Measurements from ENCODE around the gene RNF11.
"Not testable (repeated sequence)": the region's sequence is repeated elsewhere in the genome, so short reads cannot be mapped to it uniquely, and the experiment has no call there.

RNF11 gene

GRCh38 chr1:51235673-51236530 lies at the start of gene RNF11:
Gene RNF11, plus strand, starts transcription at chr1:51236273. Its CDS starts 484 bp downstream, at chr1:51236757.
- H3K27ac ChIP-seq: peak within 1 kb of the TSS; percentile 75 to 99 (median 97)
- peak within 1 kb of the TSS; percentile 79 to 100 (median 98) for H3K4me3 ChIP-seq

- H3K4me3 ChIP-seq: no peak overlapping the region
- H3K27ac ChIP-seq: no peak overlapping the region
Observed at GRCh38 chr1:51188230-51188629, 47.8 kb upstream of the RNF11 start.

- H3K27ac ChIP-seq: no peak overlapping the region
- H3K4me3 ChIP-seq: no peak overlapping the region
Observed at GRCh38 chr1:51189421-51190073, 46.5 kb upstream of the RNF11 start.

- no peak overlapping the region for H3K27ac ChIP-seq
- no peak overlapping the region for H3K4me3 ChIP-seq
Observed at GRCh38 chr1:51190961-51191360, 45.1 kb upstream of the RNF11 start.

GRCh38 chr1:51192213-51192843 lies 43.7 kb upstream of the RNF11 start:
- no peak overlapping the region for H3K27ac ChIP-seq
- no peak overlapping the region for H3K4me3 ChIP-seq

GRCh38 chr1:51193564-51193963 lies 42.5 kb upstream of the RNF11 start:
- Histone ChIP-seq H3K27ac (peak overlapping the region in 1 of 21 experiments; percentile 6), H3K4me3 (no peak overlapping the region)

GRCh38 chr1:51203121-51203873 lies 32.8 kb upstream of the RNF11 start:
- Histone ChIP-seq H3K4me3 (no peak overlapping the region), H3K27ac (no peak overlapping the region)

GRCh38 chr1:51203874-51204245 lies 32.2 kb upstream of the RNF11 start:
- H3K4me3 ChIP-seq: no peak overlapping the region
- no peak overlapping the region for H3K27ac ChIP-seq

GRCh38 chr1:51210055-51210454 lies 26.0 kb upstream of the RNF11 start:
- H3K27ac ChIP-seq: no peak overlapping the region
- no peak overlapping the region for H3K4me3 ChIP-seq

GRCh38 chr1:51210676-51211075 lies 25.4 kb upstream of the RNF11 start:
- Histone ChIP-seq H3K27ac (no peak overlapping the region), H3K4me3 (no peak overlapping the region)

- Histone ChIP-seq H3K4me3 (no peak overlapping the region), H3K27ac (peak overlapping the region in 1 of 21 experiments; percentile 19)
Observed at GRCh38 chr1:51214615-51215131, 21.4 kb upstream of the RNF11 start.

GRCh38 chr1:51215169-51215568 lies 20.9 kb upstream of the RNF11 start:
- Histone ChIP-seq H3K27ac (peak overlapping the region in 3 of 21 experiments; percentile 2 to 19 (median 11)), H3K4me3 (no peak overlapping the region)

GRCh38 chr1:51216631-51217030 lies 19.4 kb upstream of the RNF11 start:
- H3K4me3 ChIP-seq: no peak overlapping the region
- no peak overlapping the region for H3K27ac ChIP-seq

- H3K27ac ChIP-seq: no peak overlapping the region
Observed at GRCh38 chr1:51217101-51217500, 19.0 kb upstream of the RNF11 start.

GRCh38 chr1:51218570-51218969 lies 17.5 kb upstream of the RNF11 start:
- no peak overlapping the region for H3K4me3 ChIP-seq
- no peak overlapping the region for H3K27ac ChIP-seq

More at GRCh38 chr1:51217101-51217500, 19.0 kb upstream of the RNF11 start:
- no peak overlapping the region for H3K4me3 ChIP-seq

GRCh38 chr1:51219022-51219421 lies 17.1 kb upstream of the RNF11 start:
- no peak overlapping the region for H3K27ac ChIP-seq
- H3K4me3 ChIP-seq: no peak overlapping the region

- H3K27ac ChIP-seq, H3K4me3 ChIP-seq: not testable (repeated sequence)
Observed at GRCh38 chr1:51221529-51221928, 14.5 kb upstream of the RNF11 start.

GRCh38 chr1:51222136-51222787 lies 13.8 kb upstream of the RNF11 start:
- H3K27ac ChIP-seq: no peak overlapping the region
- no peak overlapping the region for H3K4me3 ChIP-seq

GRCh38 chr1:51222809-51223208 lies 13.3 kb upstream of the RNF11 start:
- no peak overlapping the region for H3K27ac ChIP-seq
- no peak overlapping the region for H3K4me3 ChIP-seq

All from skin epidermis (tissue), 12 donors.